GM12875 (cell line): ENCODE results near the gene MON2.

Experiments
- H3K4me3 ChIP-seq: one replicate; pipeline ENCODE4 v1.5.1; 2011; ENCODE audit warnings: low read depth, low read length, control low read depth
- TF ChIP-seq, protein P1 (sequence below): IDR thresholded peaks from 2 replicates; pipeline ENCODE4 v1.5.1; 2011; ENCODE audit warnings: low read depth, mild to moderate bottlenecking, control low read depth, inconsistent platforms, low read length, moderate library complexity, borderline replicate concordance; ENCODE audit not compliant: insufficient read depth

MON2 gene

DNA sequence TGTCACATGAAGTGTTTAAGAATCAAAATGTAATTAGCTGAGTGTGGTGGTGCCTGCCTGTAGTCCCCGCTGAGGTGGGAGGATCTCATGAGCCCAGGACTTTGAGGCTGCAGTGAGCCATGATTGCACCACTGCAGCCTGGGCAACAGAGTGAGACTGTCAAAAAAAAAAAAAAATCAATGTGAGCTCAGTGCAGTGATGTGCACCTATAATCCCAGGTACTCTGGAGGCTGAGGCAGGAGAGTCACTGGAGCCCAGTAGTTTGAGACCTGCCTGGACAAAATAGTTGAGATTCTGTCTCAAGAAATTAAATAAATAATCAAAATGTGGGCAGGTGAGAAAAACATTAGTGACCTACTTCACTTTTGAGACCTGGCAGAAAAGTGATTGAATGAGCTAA is 140.0 kb downstream of the MON2 start:
- TF ChIP-seq, protein P1, sequence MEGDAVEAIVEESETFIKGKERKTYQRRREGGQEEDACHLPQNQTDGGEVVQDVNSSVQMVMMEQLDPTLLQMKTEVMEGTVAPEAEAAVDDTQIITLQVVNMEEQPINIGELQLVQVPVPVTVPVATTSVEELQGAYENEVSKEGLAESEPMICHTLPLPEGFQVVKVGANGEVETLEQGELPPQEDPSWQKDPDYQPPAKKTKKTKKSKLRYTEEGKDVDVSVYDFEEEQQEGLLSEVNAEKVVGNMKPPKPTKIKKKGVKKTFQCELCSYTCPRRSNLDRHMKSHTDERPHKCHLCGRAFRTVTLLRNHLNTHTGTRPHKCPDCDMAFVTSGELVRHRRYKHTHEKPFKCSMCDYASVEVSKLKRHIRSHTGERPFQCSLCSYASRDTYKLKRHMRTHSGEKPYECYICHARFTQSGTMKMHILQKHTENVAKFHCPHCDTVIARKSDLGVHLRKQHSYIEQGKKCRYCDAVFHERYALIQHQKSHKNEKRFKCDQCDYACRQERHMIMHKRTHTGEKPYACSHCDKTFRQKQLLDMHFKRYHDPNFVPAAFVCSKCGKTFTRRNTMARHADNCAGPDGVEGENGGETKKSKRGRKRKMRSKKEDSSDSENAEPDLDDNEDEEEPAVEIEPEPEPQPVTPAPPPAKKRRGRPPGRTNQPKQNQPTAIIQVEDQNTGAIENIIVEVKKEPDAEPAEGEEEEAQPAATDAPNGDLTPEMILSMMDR, result no peak
- no peak overlapping the region for H3K4me3 ChIP-seq

DNA sequence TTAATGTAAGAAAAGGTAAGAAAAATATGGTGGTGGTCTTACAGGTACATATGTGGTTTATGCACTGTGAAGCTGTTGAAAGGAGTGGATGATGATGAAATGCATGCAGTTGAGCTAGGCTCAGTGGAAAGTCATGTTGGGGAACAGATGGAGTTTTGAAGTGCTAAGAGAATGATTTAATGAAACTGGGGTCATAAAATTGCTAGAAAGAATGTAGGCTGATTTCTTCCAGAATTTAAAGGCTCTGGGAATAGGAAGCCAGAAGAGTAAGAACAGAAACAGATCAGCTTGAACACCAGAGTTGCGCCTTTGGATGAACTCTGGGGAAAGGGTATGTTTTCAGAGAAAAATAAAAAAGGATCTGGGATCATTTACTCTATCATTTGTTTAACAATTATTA is 146.5 kb downstream of the MON2 start:
- TF ChIP-seq, protein P1, result no peak

DNA sequence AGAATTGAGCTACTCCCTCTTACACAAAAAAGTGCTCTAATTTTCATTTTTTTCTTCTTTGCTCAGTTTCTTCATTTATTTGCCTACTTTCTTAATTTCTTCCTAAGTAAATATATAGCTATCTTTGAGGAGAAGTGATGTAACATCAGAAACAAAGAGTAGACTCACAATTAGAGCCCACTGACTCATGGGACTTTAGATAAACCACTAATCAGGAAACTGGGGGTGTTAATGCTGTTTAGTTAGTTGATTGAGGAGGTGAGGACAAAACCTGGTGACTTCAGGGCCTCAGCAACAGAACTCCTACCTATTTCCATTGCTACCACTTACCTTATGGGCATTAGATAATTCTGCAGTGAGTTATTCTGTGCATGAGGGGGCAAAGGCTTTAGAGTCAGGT is 151.7 kb downstream of the MON2 start:
- H3K4me3 ChIP-seq, result no peak overlapping the region
- TF ChIP-seq, protein P1, result no peak

More for the DNA sequence above, 146.5 kb downstream of the MON2 start:
- no peak overlapping the region for H3K4me3 ChIP-seq

DNA sequence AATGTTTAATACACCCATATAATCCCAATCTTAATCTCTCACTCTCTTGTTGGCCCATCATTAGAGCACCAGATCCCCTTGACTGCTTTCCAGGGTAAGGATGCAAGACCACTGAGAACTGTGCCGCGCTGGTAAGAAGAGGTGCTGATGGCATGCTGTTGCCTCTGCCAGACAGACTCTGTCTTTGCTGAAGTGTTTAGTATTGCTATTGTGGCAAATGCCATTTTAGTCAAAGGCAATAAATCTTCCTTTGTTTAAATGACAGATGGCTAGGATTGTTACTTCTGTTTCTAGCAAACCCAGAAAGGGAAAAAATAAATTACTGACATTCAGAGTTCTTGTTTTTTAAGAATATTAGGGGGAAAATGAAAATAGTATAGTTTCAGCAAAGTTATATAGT is 152.3 kb downstream of the MON2 start:
- TF ChIP-seq, protein P1, result no peak

DNA sequence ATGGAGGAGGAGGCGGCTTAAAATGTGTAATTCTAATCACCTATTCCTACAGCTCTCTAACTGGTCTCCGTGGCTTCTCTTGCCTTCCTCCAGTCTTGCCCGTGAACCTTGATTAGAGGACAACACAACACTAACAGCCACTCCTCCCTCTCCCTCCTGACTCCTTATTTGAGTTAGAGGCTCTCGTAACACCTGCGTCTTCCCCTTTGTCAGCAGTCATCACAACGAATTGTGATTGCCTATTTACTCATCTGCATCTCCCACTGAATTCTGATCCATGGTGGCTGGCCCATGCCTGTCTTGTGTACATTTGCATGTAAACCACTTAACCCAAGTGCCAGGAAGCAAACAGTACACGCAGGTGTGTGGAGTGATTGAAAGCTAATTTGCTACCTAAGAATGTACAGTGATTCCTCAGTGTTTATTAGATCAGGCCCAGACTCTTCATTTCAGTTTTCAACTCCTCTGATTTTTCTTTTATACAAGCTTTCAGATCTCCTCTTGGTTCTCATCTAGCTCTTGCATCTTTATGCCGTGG is 154.5 kb downstream of the MON2 start:
- TF ChIP-seq, protein P1, result no peak
- H3K4me3 ChIP-seq, result no peak overlapping the region

More for the DNA sequence above, 152.3 kb downstream of the MON2 start:
- H3K4me3 ChIP-seq, result no peak overlapping the region

DNA sequence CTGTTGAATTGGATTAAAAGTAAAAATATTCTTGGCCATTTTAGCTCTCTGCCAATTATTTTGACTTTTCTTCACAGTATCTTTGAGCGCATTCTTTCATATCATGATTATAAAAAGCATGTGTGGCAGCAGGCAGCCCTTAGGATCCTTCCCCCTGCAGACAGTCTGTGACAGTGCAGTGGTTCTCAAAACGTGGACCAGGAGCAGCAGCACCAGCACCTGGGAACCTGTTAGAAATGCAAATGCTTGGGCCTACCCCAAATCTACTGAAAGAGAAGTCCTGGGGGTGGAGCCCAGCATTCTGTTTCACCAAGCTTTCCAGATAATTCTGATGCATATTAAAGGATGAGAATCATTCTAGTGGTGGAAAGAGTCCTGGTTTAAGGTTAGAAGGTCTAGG is 155.6 kb downstream of the MON2 start:
- H3K4me3 ChIP-seq, result no peak overlapping the region
- TF ChIP-seq, protein P1, result no peak

DNA sequence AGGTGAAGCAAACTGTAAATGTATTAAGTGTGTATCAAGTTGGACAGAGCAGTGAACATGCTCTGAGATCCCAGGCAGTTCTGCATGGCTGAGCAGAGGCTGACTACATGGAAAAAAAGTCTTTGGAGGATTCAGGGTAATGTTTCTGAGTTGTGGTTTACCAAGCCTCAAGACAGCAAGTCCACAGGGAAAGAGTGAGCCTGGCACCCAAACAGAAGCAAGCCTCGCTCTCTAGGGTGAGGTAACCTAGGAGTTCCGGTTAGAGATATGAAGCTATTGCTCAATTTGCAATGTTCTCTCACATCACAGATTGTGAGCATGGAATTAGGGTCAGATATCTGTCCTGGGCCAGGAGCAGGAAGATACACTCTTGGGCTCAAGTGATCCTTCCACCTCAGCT is 158.6 kb downstream of the MON2 start:
- no peak overlapping the region for H3K4me3 ChIP-seq
- TF ChIP-seq, protein P1, result no peak
